ENCODE results near the gene ZNF462. TPM values are rescaled to one million over a fixed set of nuclear protein-coding genes. Genes with fewer than 3 reads are reported as not detected.

ZNF462 gene
- total and polyA plus RNA-seq, 2 experiments from 2014 or later: 40.0 to 101 TPM

GRCh38 chr9:106893088-106893487 is 30.1 kb downstream of the ZNF462 start (continued):
- TF ChIP-seq POLR2AphosphoS5 (IDR thresholded peaks at IDR 0.05; ENCODE audit: low read depth) (no peak), NANOG (IDR thresholded peaks at IDR 0.05; ENCODE audit: borderline replicate concordance) (no peak), EZH2phosphoT487 (IDR thresholded peaks at IDR 0.05; ENCODE audit: unreplicated experiment) (no peak)

- ATAC-seq: no peak
- no peak for DNase-seq (ENCODE audit: low spot score)
- Mint-ChIP-seq H3K4me3 (no peak overlapping the region), H3K27ac (0 out of 2 replicates have a peak overlapping the region, but pooled peaks have one; percentile 33), H3K27me3 (ENCODE audit: insufficient read depth, low read depth, poor library complexity) (peaks cover 7% of the 10 kb centered on the region), H3K4me1 (peaks cover 68% of the 10 kb centered on the region), H3K36me3 (ENCODE audit: low read depth) (peaks cover 41% of the 10 kb centered on the region), H3K9me3 (peaks cover 24% of the 10 kb centered on the region)
- H3K4me3 ChIP-seq: no peak overlapping the region
- H3F3A ChIP-seq (replicated peaks; ENCODE audit: low read depth): no peaks in the 10 kb centered on the region
- H3K4me2 ChIP-seq: no peak overlapping the region
- H2AFZ ChIP-seq: no peak overlapping the region
- no peaks in the 10 kb centered on the region for H3K9me2 ChIP-seq (ENCODE audit: insufficient read depth)
- peaks cover 70% of the 10 kb centered on the region for H3K4me1 ChIP-seq (ENCODE audit: insufficient read depth)
- no peaks in the 10 kb centered on the region for H3K27me3 ChIP-seq (ENCODE audit: insufficient read depth)
- no peak overlapping the region for H3K27ac ChIP-seq (ENCODE audit: low read depth)
- peaks cover 100% of the 10 kb centered on the region for H3K79me2 ChIP-seq (replicated peaks; ENCODE audit: insufficient read depth)
- TF ChIP-seq JUNB (IDR thresholded peaks at IDR 0.05; ENCODE audit: unreplicated experiment): no peak
- no peak for TF ChIP-seq NANOG (IDR thresholded peaks at IDR 0.05; ENCODE audit: borderline replicate concordance)
- TF ChIP-seq CREB1 (CRISPR knock-in tag; IDR thresholded peaks at IDR 0.05; ENCODE audit: low read depth): no peak
- TF ChIP-seq ZNF462 (CRISPR knock-in tag; IDR thresholded peaks at IDR 0.05): no peak
- TF ChIP-seq ZNF331 (CRISPR knock-in tag; IDR thresholded peaks at IDR 0.05; ENCODE audit: low read depth): no peak
- no peak for TF ChIP-seq ZNF114 (CRISPR knock-in tag; IDR thresholded peaks at IDR 0.05)
- TF ChIP-seq EZH2 (IDR thresholded peaks at IDR 0.05; ENCODE audit: low read depth, unreplicated experiment): no peak
- no peak for TF ChIP-seq EZH2phosphoT487 (IDR thresholded peaks at IDR 0.05; ENCODE audit: unreplicated experiment)
- no peak for TF ChIP-seq CTCF (conservative IDR thresholded peaks at IDR 0.05; ENCODE audit: low read depth in 2 of 2)
- TF ChIP-seq ETS1 (IDR thresholded peaks at IDR 0.05): no peak
- no peak for TF ChIP-seq POLR2AphosphoS5 (IDR thresholded peaks at IDR 0.05; ENCODE audit: low read depth)
- H3K36me3 ChIP-seq (ENCODE audit: insufficient read depth): no peaks in the 10 kb centered on the region
- peaks cover 11% of the 10 kb centered on the region; the same call in 1 of the 2 replicates for H4K20me1 ChIP-seq (replicated peaks; ENCODE audit: insufficient read depth)
Observed at GRCh38 chr9:106896695-106897094, 33.7 kb downstream of the ZNF462 start.
